ENCODE measurements around the gene OR5B3. TPM values are rescaled to one million over a fixed set of nuclear protein-coding genes. Genes with fewer than 3 reads are reported as not detected.

OR5B3 gene
- total RNA-seq (2022; extraction: Qiagen RNA extraction), result not detected in 5 replicates

DNA sequence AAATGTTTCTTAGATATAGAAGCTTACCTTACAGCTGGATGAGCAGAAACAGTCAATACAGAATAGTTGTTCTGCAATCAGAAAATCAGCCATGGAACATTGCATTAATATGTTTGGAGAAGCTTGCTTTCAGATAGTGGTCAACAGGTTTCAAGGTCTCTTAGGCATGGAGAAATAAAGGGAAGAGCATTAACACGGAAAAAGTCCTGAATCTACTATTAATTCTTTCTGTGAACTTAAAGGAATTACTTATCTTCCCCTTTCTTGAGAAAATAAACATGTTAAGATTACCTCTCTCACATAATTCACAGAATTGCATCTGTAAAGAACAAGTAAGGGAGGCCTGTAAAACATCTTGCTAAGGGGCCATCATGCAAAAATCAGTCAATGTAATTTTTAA is at the start of gene OR5B3:
TSS of gene OR5B3 (minus strand) at position 101 of the 400 bp plus-strand sequence. CDS start 3,465 bp downstream, outside the sequence.

DNA sequence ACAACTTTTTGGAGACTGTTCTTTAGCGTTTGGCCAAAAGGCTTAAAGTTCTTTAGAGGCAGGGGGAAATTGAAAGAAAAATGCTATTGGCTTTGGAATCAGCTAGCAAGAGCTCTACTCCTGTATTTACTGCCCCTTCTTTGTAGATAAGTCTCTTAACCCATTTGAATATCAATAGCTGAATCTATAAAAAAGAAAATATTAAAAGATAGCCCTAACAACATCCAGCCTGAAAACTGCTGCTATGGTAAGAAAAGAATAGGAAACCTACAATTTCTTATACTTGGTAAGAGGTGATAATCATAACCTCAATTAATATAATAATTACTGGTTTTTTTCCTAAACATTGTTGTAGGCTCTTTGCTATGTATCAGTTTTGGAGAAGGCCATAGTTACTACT is 35.5 kb upstream of the OR5B3 start, which contains the start of gene OR5B12:
TSS of gene OR5B12 (minus strand) at position 101 of the 400 bp plus-strand sequence. CDS start 2,085 bp downstream, outside the sequence.

DNA sequence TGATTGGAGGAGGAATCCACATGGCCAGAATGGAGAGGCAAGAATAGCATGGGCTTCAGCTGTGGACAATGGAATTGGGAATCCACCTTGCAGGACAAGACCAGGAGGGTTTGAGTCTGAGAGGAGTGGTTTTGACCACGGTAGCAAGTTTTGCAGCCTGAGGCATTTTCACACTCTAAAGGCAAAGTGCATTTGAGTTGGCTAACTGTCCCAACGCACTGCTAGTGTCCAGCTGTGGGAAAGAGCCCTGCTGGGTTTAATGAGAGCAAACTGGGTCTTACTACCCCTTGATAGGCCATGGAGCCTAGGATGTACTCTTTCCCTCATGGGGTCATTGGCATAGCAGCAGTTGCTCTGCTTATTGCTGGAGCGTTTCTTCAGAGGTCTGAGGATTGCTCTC is 21.3 kb upstream of the OR5B3 start, which contains the start of gene OR5B2:
TSS of gene OR5B2 (minus strand) at position 101 of the 400 bp plus-strand sequence. CDS start 4,860 bp downstream, outside the sequence.

DNA sequence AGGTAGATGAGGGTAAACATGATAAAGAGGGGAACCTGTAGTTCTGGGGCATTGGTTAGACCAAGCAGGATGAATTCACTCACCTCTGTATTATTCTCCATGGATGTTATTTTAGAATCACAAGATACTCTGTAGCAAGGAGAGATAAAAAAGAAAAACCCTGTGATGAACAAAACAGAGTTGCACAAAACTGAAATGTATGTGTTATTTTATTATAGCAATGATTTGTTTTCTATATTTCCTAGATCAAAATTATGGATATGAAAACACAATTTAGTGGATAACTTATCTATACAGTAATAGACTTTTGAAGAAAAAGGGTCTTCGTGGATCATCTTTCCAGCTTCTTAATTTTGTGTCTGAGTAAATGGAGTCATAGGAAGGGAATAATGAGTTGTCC is 47.7 kb downstream of the OR5B3 start, which contains the start of gene OR5B17:
TSS of gene OR5B17 (minus strand) at position 101 of the 400 bp plus-strand sequence. CDS start at position 101, 0 bp downstream.

Other genes with a start within 250 kb of the OR5B3 start
- gene OR9Q2, start 217.8 kb downstream of the OR5B3 start, total RNA-seq (2022; extraction: Qiagen RNA extraction), result not detected in 5 replicates
- not detected in 5 replicates for gene OR1S2, start 202.7 kb downstream of the OR5B3 start, total RNA-seq (2022; extraction: Qiagen RNA extraction)
- gene OR1S1, start 194.2 kb downstream of the OR5B3 start, total RNA-seq (2022; extraction: Qiagen RNA extraction), result not detected in 5 replicates
- not detected in 5 replicates for gene OR10Q1, start 178.0 kb downstream of the OR5B3 start, total RNA-seq (2022; extraction: Qiagen RNA extraction)
- gene OR10W1, start 138.6 kb downstream of the OR5B3 start, total RNA-seq (2022; extraction: Qiagen RNA extraction), result not detected in 5 replicates
- gene OR5B17, start 47.8 kb downstream of the OR5B3 start, total RNA-seq (2022; extraction: Qiagen RNA extraction), result not detected in 5 replicates
- gene OR5B2, start 21.2 kb upstream of the OR5B3 start, total RNA-seq (2022; extraction: Qiagen RNA extraction), result not detected in 5 replicates
- gene OR5B12, start 35.4 kb upstream of the OR5B3 start, total RNA-seq (2022; extraction: Qiagen RNA extraction), result not detected in 5 replicates
- not detected in 5 replicates for gene OR5B21, start 101.2 kb upstream of the OR5B3 start, total RNA-seq (2022; extraction: Qiagen RNA extraction)
- gene LPXN, start 169.0 kb upstream of the OR5B3 start, total RNA-seq (2022; extraction: Qiagen RNA extraction), result 1.7 to 2.7 TPM (median 2.0 TPM) in 5 replicates
- gene ZFP91, start 172.2 kb upstream of the OR5B3 start, total RNA-seq (2022; extraction: Qiagen RNA extraction), result 30.8 to 43.4 TPM (median 34.9 TPM) in 5 replicates
- 0.96 to 1.3 TPM (median 1.2 TPM) in 5 replicates for gene CNTF, start 215.8 kb upstream of the OR5B3 start, total RNA-seq (2022; extraction: Qiagen RNA extraction)

Measured in A549 treated with AZD2906 at 1 μM for 4 hours (cell line).